ENCODE results near the gene FGF3. TPM values are rescaled to one million over a fixed set of nuclear protein-coding genes. Genes with fewer than 3 reads are reported as not detected.

Gene FGF3
- polyA plus RNA-seq, 1 donor (not counting 4 experiments of a cell fraction or from before 2014, with no cell fraction given) = not detected

DNA sequence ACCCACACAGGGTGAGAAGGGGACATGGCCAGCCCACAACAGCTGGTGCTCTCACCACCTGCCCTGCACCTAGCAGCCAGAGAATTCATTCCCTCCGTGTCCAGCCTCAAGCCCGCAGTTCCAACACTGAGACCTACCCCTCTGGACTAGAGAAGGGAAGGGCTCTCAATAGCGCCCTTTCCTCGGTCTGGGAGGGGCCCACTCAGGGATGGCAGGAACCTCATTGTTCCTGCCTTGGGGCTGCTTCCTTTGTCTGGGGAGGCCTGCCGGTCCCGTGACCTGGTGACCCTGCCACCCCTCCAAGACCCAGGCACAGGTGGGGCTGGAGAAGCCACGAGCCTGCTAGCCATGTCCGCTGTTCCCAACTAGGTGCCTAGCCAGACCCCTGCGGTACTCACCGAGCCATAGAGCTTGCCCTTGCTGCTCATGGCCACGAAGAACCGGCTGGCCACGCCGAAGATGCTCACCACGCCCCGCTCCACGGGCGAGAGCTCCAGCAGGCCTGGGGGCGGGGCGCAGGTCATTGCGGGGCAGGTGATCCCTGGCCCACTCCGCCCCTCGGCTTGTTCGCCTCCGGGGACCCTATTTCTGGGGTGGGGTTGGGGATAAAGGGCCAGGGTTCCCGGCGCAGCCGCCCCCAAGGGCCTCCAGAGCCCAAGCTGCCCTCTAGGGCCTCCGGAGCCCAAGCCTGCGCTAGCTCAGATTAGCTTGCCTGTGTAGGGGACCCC is 45.4 kb downstream of the FGF3 start:
- H3K36me3 ChIP-seq (ENCODE audit: control insufficient read depth in 2 of 2, extremely low read depth in 1 of 2, insufficient read depth in 2 of 2, low read length in 2 of 2) = no peaks in the 10 kb centered on the region
- no peak overlapping the region for H3K27ac ChIP-seq (ENCODE audit: control insufficient read depth, insufficient read depth, low read length)
- H2AFZ ChIP-seq (ENCODE audit: control insufficient read depth, low read length) = no peak overlapping the region
- H3K27me3 ChIP-seq (ENCODE audit: control insufficient read depth, extremely low read depth, insufficient read depth, low read length) = peaks cover 61% of the 10 kb centered on the region
- no peaks in the 10 kb centered on the region for H3K79me2 ChIP-seq (ENCODE audit: control insufficient read depth, insufficient read depth, low read length)
- TF ChIP-seq EZH2 (IDR thresholded peaks at IDR 0.05; ENCODE audit: low read length) (no peak), CTCF (optimal IDR thresholded peaks at IDR 0.05 in 1 of 3, IDR thresholded peaks at IDR 0.05 in 1 of 3, conservative IDR thresholded peaks at IDR 0.05 in 1 of 3; ENCODE audit: extremely low read depth in 1 of 3, insufficient read depth in 2 of 3, low read length in 3 of 3) (no peak)
- no peaks in the 10 kb centered on the region for H3K9me3 ChIP-seq (ENCODE audit: control insufficient read depth, low read depth, low read length)
- H3K4me2 ChIP-seq (ENCODE audit: control insufficient read depth, extremely low read depth, insufficient read depth, low read depth, low read length) = no peak overlapping the region
- H4K20me1 ChIP-seq (ENCODE audit: control insufficient read depth, extremely low read depth, insufficient read depth, low read length) = peaks cover 3% of the 10 kb centered on the region
- no peaks in the 10 kb centered on the region for H3K4me1 ChIP-seq (ENCODE audit: control insufficient read depth, extremely low read depth, insufficient read depth, low read length)
- FAIRE-seq (no peak), DNase-seq (ENCODE audit: low read depth, low spot score) (no peak)
- dilution Hi-C loops (cut with MboI; ENCODE audit: extremely low pct_ligation_motif_present, low sequenced_read_pairs) = no loop called here
- H3K4me3 ChIP-seq (ENCODE audit: control insufficient read depth in 2 of 3, extremely low read depth in 1 of 3, insufficient read depth in 2 of 3, low read depth in 1 of 3, low read length in 3 of 3) = no peak overlapping the region
- H3K9ac ChIP-seq (ENCODE audit: control insufficient read depth, extremely low read depth, insufficient read depth, low read length) = no peak overlapping the region
- no peaks in the 10 kb centered on the region for H3K9me1 ChIP-seq (ENCODE audit: control insufficient read depth, extremely low read depth, insufficient read depth, low read length)

GRCh38 chr11:69771466-69771865 is 47.8 kb downstream of the FGF3 start:
- TF ChIP-seq CTCF (optimal IDR thresholded peaks at IDR 0.05 in 1 of 3, IDR thresholded peaks at IDR 0.05 in 1 of 3, conservative IDR thresholded peaks at IDR 0.05 in 1 of 3; ENCODE audit: extremely low read depth in 1 of 3, insufficient read depth in 2 of 3, low read length in 3 of 3) (no peak), EZH2 (IDR thresholded peaks at IDR 0.05; ENCODE audit: low read length) (no peak)
- no peak overlapping the region for H3K4me2 ChIP-seq (ENCODE audit: control insufficient read depth, extremely low read depth, insufficient read depth, low read depth, low read length)
- peaks cover 57% of the 10 kb centered on the region for H3K27me3 ChIP-seq (ENCODE audit: control insufficient read depth, extremely low read depth, insufficient read depth, low read length)
- no peak overlapping the region for H3K27ac ChIP-seq (ENCODE audit: control insufficient read depth, insufficient read depth, low read length)
- H3K9ac ChIP-seq (ENCODE audit: control insufficient read depth, extremely low read depth, insufficient read depth, low read length) = no peak overlapping the region
- no peak for FAIRE-seq
- no peaks in the 10 kb centered on the region for H3K9me1 ChIP-seq (ENCODE audit: control insufficient read depth, extremely low read depth, insufficient read depth, low read length)
- H3K4me1 ChIP-seq (ENCODE audit: control insufficient read depth, extremely low read depth, insufficient read depth, low read length) = no peaks in the 10 kb centered on the region
- H2AFZ ChIP-seq (ENCODE audit: control insufficient read depth, low read length) = no peak overlapping the region
- no peak for DNase-seq (ENCODE audit: low read depth, low spot score)
- peaks cover 3% of the 10 kb centered on the region for H4K20me1 ChIP-seq (ENCODE audit: control insufficient read depth, extremely low read depth, insufficient read depth, low read length)
- H3K4me3 ChIP-seq (ENCODE audit: control insufficient read depth in 2 of 3, extremely low read depth in 1 of 3, insufficient read depth in 2 of 3, low read depth in 1 of 3, low read length in 3 of 3) = no peak overlapping the region
- H3K36me3 ChIP-seq (ENCODE audit: control insufficient read depth in 2 of 2, extremely low read depth in 1 of 2, insufficient read depth in 2 of 2, low read length in 2 of 2) = no peaks in the 10 kb centered on the region
- no peaks in the 10 kb centered on the region for H3K9me3 ChIP-seq (ENCODE audit: control insufficient read depth, low read depth, low read length)
- no peaks in the 10 kb centered on the region for H3K79me2 ChIP-seq (ENCODE audit: control insufficient read depth, insufficient read depth, low read length)
- dilution Hi-C loops (cut with MboI; ENCODE audit: extremely low pct_ligation_motif_present, low sequenced_read_pairs) = no loop called here
